Heart left ventricle (tissue), 16 donors: ENCODE results near the gene EHD4. TPM values are rescaled to one million over a fixed set of nuclear protein-coding genes. Genes with fewer than 3 reads are reported as not detected.

Experiments used
- ATAC-seq, 4 donors: fragments of 200-7000 bp; cut with Tn5 transposase; one replicate each; pipeline ENCODE4 v1.9.1; 2020 to 2022; ENCODE audit warnings: moderate library complexity in 4 of 4, mild to moderate bottlenecking in 3 of 4, moderate number of reproducible peaks in 1 of 4
- DNase-seq, 5 donors: peaks; one replicate each; pipeline ENCODE4 v3.0.0-alpha.2; 2020
- H3K27ac ChIP-seq, 12 donors: fragments of 200-600 bp; sonication (generic) in 4 of 12; one replicate each; pipeline versions ENCODE4 v1.5.0 to v1.8.0; 2016 to 2022; ENCODE audit warnings: mild to moderate bottlenecking in 2 of 12
- H3K27me3 ChIP-seq, 9 donors: fragments of 200-600 bp; sonication (generic) in 2 of 9; one replicate each; pipeline versions ENCODE4 v1.5.1 to v1.8.0; 2016 to 2022; ENCODE audit warnings: mild to moderate bottlenecking in 3 of 9
- H3K36me3 ChIP-seq, 9 donors: fragments of 200-600 bp; sonication (generic) in 2 of 9; one replicate each; pipeline versions ENCODE4 v1.5.0 to v1.8.0; 2018 to 2022; ENCODE audit warnings: mild to moderate bottlenecking in 2 of 9
- H3K4me1 ChIP-seq, 12 donors: fragments of 200-600 bp; sonication (generic) in 4 of 12; one replicate each; pipeline versions ENCODE4 v1.5.0 to v1.8.0; 2016 to 2022; ENCODE audit warnings: mild to moderate bottlenecking in 3 of 12
- H3K4me3 ChIP-seq, 12 donors: fragments of 200-600 bp; sonication (generic) in 4 of 12; one replicate each; pipeline versions ENCODE4 v1.5.0 to v1.8.0; 2017 to 2022; ENCODE audit warnings: mild to moderate bottlenecking in 9 of 12, moderate library complexity in 4 of 12
- H3K9me3 ChIP-seq, 12 donors: fragments of 200-600 bp; sonication (generic) in 4 of 12; one replicate each; pipeline versions ENCODE4 v1.5.0 to v1.8.0; 2016 to 2022; ENCODE audit warnings: mild to moderate bottlenecking in 1 of 12
- CTCF ChIP-seq, 12 donors: fragments of 200-600 bp; sonication (generic) in 4 of 12; IDR thresholded peaks; one replicate each; pipeline versions ENCODE4 v1.5.0 to v1.8.0; 2018 to 2022; ENCODE audit warnings: antibody characterized with exemption in 12 of 12, mild to moderate bottlenecking in 5 of 12
- POLR2A ChIP-seq, 2 donors: fragments of 450-650 bp; IDR thresholded peaks; one replicate each; pipeline ENCODE4 v1.6.1; 2017; ENCODE audit warnings: antibody characterized with exemption in 2 of 2, mild to moderate bottlenecking in 2 of 2, moderate library complexity in 2 of 2
- WGBS, 4 donors: extraction: QIAGEN DNeasy Blood & Tissue Kit in 2 of 4; methylation state at CpG; one replicate each; pipeline versions ENCODE4 v1.1.5 to v1.1.7; 2013 to 2018; 5-methylcytosine and 5-hydroxymethylcytosine counted together
- intact Hi-C, 10 donors: fragments of 100-400 bp; cut with DNase I; formaldehyde crosslinking; loops; one replicate each; pipeline versions ENCODE4 v1.11.1 to v1.14.2; 2022
- polyA plus RNA-seq, 2 donors: library from polyadenylated mRNA; stranded (reverse); fragments of 200-250 nt; gene quantifications; one replicate each; pipeline ENCODE4 v1.2.3, GENCODE V29; 2013
- total RNA-seq, 9 donors: library from RNA; depleted of rRNA in 2 of 9; stranded (reverse); fragments of >200 nt in 2 of 9; fragmentation: NEBNext Ultra II Directional in 3 of 9; extraction: Animal tissue kit (Norgen Biotek cat#: 25700) in 3 of 9; gene quantifications; one replicate each; pipeline versions ENCODE4 v1.1.0 to v1.2.4, GENCODE V29; 2016 to 2023
- donor health status: ischemic (EF 13 %, LVEDD 7.1; RV severe dilation, severe dysfunction).
- donor health status: healthy with polysubstance abuse.
- donor health status: DM: no; HTN: yes; CAD: no.
- donor health status: DM: no; HTN: no; CAD: no.
- donor health status: ischemic (EF 25% LVEDD 6.9; RV normal size, moderate dysfunction).
- donor health status: ischemic (EF 25% LVEDD 5.7; RV mildly dilated, moderate dysfunction).
- donor health status: healthy.
- donor health status: DM: yes; HTN: yes; CAD: no.
- donor health status: ischemic (EF 35%, LVEDD 5.7; RV mildly dilated, moderate dysfunction).
- donor health status: nonischemic (EF 11% LVEDD 7.7; RV severe dilation, severe dysfunction).
- donor health status: DM: yes; HTN: yes; CAD: no.
- donor health status: PGD.
- donor health status: ischemic (EF 29% LVEDD 5.4; RV normal size, mild dysfunction).
- donor health status: nonischemic (EF 23%, LVEDD 6.1; RV moderate dilation, normal function).

The EHD4 gene
- total and polyA plus RNA-seq, 11 donors: 25.6 to 70.8 (median 43.9) TPM

GRCh38 chr15:41968701-41969100, 3.7 kb downstream of the EHD4 start:
- 82 to 87% (median 85%) methylated on average over 4 of the region's 4 CpGs for WGBS, 4 donors
- DNase-seq (no peak), ATAC-seq (no peak)
- peak overlapping the region in 3 of 12 donors; percentile 0 to 99 (median 85) for H3K4me3 ChIP-seq
- TF ChIP-seq CTCF (IDR thresholded peaks at IDR 0.05) (no peak), POLR2A (IDR thresholded peaks at IDR 0.05) (no peak)
- H3K36me3 ChIP-seq: peaks cover 0 to 7% (median 0%) of the 10 kb centered on the region in 9 donors
- peaks cover 21 to 73% (median 63%) of the 10 kb centered on the region in 12 donors for H3K4me1 ChIP-seq
- intact Hi-C loops: loop anchor here in 4 of 10 donors (5.0 to 10.0 kb wide), 3 partner anchors 36 to 54 kb away; no protein-coding TSS in a partner anchor
- H3K9me3 ChIP-seq: no peaks in the 10 kb centered on the region
- H3K27ac ChIP-seq: peak overlapping the region in 10 of 12 donors; percentile 8 to 97 (median 92)
- no peaks in the 10 kb centered on the region for H3K27me3 ChIP-seq

GRCh38 chr15:41967506-41968206, 4.7 kb downstream of the EHD4 start:
- H3K27ac ChIP-seq: peak overlapping the region; percentile 43 to 95 (median 76)
- TF ChIP-seq CTCF (IDR thresholded peaks at IDR 0.05): no peak
- TF ChIP-seq POLR2A (IDR thresholded peaks at IDR 0.05): no peak
- ATAC-seq (no peak), DNase-seq (peak in 4 of 5 donors; percentile 45 to 57 (median 51))
- no peaks in the 10 kb centered on the region for H3K27me3 ChIP-seq
- no peaks in the 10 kb centered on the region for H3K9me3 ChIP-seq
- intact Hi-C loops: loop anchor here in 5 of 10 donors (1.0 to 10.0 kb wide), 4 partner anchors 20 to 53 kb away; no protein-coding TSS in a partner anchor
- H3K4me3 ChIP-seq: peak overlapping the region in 3 of 12 donors; percentile 0 to 99 (median 19)
- WGBS, 4 donors: 42 to 55% (median 45%) methylated on average over 4 of the region's 4 CpGs
- peaks cover 21 to 70% (median 65%) of the 10 kb centered on the region in 12 donors for H3K4me1 ChIP-seq
- H3K36me3 ChIP-seq: peaks cover 0 to 7% (median 0%) of the 10 kb centered on the region in 9 donors

- ATAC-seq (no peak), DNase-seq (no peak)
- Histone ChIP-seq H3K27ac (peak overlapping the region in 11 of 12 donors; percentile 62 to 95 (median 78)), H3K27me3 (no peaks in the 10 kb centered on the region), H3K36me3 (peaks cover 0 to 7% (median 0%) of the 10 kb centered on the region in 9 donors), H3K4me3 (no peak overlapping the region), H3K9me3 (no peaks in the 10 kb centered on the region), H3K4me1 (peaks cover 21 to 74% (median 67%) of the 10 kb centered on the region in 12 donors)
- intact Hi-C loops: loop anchor here in 5 of 10 donors (1.0 to 10.0 kb wide), 4 partner anchors 20 to 52 kb away; no protein-coding TSS in a partner anchor
- TF ChIP-seq POLR2A (IDR thresholded peaks at IDR 0.05) (no peak), CTCF (IDR thresholded peaks at IDR 0.05) (no peak)
- WGBS, 4 donors: 89 to 93% (median 91%) methylated on average over 3 of the region's 3 CpGs
Observed at GRCh38 chr15:41966920-41967465, 5.4 kb downstream of the EHD4 start.

- no peaks in the 10 kb centered on the region for H3K27me3 ChIP-seq
- ATAC-seq (peak in 2 of 4 donors; percentile 5 to 34), DNase-seq (no peak)
- peaks cover 0 to 7% (median 0%) of the 10 kb centered on the region in 9 donors for H3K36me3 ChIP-seq
- intact Hi-C loops: loop anchor here in 4 of 10 donors (5.0 to 10.0 kb wide), 3 partner anchors 34 to 52 kb away; no protein-coding TSS in a partner anchor
- H3K9me3 ChIP-seq: no peaks in the 10 kb centered on the region
- peak overlapping the region in 10 of 12 donors; percentile 62 to 95 (median 80) for H3K27ac ChIP-seq
- no peak overlapping the region for H3K4me3 ChIP-seq
- no peak for TF ChIP-seq CTCF (IDR thresholded peaks at IDR 0.05)
- TF ChIP-seq POLR2A (IDR thresholded peaks at IDR 0.05): no peak
- 45 to 58% (median 56%) methylated on average over 4 of the region's 4 CpGs for WGBS, 4 donors
- H3K4me1 ChIP-seq: peaks cover 21 to 80% (median 73%) of the 10 kb centered on the region in 12 donors
Observed at GRCh38 chr15:41966414-41966812, 5.9 kb downstream of the EHD4 start.
